Activated T-cell treated with anti-CD3 and anti-CD28 coated beads, Interleukin-2, amount 50 U/mL, for 1 hour (primary cell): Measurements from ENCODE around the gene CFAP20DC.
"Not testable (repeated sequence)": the region's sequence is repeated elsewhere in the genome, so short reads cannot be mapped to it uniquely, and the experiment has no call there.

Experiments used
- DNase-seq: peaks from one replicate; pipeline ENCODE4 v3.0.0-alpha.2; 2020

Gene CFAP20DC

DNA sequence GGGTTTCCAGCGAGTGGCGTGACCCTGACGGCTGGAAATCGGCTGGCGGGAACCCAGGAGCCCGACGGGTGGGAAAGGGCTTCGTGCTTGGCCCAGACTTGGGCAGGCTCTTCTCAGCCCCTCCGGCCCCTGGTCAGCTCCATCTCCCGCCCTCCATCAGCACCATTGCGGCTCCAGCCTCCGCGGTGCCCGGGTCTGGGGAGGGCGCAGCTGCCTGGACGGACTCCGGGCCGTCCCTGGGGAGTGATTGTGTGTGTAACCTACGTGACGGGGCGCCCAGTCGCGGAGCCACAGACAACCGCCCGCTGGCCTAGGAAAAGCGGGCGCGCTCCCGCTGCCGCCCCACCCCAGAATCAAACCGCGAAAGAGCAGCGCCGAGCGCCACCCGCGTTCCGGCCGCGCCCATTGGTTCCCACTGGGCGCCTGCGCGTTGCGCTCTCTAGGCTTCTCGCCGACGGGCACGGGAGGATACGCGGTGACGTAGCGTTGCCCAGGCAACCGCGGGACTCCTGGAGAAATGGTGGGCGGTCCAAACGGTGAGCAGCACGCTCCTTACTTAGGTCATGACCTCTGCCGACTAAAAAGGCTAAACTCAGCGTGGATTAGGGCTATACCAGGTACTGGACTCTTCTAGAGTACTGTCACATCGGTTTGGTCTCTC lies at the start of gene CFAP20DC:
Gene CFAP20DC (minus strand): TSS at position 355 of the 661 bp plus-strand sequence. CDS start 394 bp downstream, outside the sequence.
- DNase-seq: peak; percentile 84

DNA sequence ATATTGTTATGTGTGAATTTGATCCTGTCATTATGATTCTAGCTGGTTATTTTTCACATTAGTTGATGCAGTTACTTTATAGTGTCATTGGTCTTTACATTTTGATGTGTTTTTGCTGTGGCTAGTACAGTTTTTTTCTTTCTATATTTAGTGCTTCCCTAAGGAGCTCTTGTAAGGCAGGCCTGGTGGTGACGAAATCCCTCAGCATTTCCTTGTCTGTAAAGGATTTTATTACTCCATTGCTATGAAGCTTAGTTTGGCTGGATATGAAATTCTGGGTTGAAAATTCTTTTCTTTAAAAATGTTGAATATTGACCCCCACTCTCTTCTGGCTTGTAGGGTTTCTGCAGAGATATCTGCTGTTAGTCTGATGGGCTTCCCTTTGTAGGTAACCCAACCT lies 48.7 kb upstream of the CFAP20DC start:
- not testable (repeated sequence) for DNase-seq

DNA sequence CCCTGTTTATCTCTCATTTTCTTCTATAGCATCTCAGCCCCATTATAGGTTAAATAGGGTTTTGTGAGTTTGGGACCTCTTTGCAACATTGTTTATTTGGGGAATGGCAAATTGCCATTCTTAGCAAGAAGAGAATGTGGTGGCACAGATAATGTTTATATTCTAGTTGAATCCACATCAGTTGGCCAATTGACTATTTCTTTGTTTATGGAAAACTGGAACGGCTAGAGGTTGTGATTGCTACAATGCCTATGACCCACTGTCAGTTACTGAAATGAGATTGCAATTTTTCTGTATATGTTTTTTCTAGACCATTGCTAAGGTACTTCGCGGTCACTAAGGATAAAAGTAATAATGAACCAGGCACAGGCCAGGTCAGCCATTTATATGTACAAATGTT lies 44.6 kb upstream of the CFAP20DC start:
- DNase-seq: no peak

DNA sequence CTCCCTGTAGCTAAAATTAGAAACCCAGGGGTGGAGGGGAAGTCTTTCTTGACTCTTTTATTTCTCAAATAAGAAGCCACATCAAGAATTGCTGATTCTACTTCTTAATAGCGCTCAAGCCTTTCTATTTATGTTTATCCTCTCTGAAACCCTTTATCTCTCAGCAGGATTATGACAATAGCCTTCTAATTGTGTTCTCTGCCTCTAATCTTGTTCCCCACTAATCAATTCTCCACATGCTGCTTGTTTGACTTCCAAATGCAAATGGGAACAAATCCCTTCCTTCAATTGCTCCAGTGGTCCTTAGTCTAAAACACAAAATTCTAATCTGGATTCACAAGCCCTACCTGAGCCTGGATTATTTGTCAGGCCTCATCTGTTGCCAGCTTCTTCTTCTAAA lies 43.7 kb upstream of the CFAP20DC start:
- no peak for DNase-seq

DNA sequence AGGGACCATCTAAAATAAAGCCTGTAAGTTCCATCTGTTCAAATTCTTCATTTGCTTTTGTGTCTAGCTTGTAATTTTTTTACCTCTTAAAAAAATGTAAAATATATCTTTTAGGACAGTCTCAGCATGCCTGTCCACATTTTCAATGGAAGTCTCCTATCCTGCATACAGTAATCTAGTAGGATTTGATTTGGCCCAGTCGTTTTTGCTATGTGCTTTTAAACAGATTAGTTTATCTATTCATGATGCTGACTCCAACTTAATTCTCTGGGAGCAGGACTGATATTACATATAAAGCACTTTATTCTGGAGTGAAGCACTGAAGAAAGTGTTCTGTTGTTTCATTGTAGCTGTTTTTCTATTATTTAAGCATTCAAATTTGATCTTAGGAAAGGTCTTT lies 38.9 kb upstream of the CFAP20DC start:
- DNase-seq: no peak

DNA sequence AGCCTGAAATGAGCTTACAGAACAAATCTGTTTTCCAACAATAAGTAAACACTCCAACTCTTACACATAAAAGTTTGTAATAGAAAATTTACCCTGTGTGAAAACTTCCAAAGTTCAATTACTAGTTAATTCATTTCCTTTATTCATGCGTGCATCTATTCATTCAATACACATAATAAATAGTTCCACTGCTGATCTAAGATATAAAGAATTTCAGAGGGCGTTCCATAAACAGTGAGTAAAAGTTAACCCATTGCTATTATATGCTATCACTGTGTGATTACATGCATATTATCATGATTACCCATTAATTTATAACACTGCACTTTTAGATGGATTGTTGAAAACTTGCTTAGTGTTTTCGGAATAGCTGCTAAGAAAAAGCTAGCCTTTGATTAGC lies 36.2 kb upstream of the CFAP20DC start:
- no peak for DNase-seq

DNA sequence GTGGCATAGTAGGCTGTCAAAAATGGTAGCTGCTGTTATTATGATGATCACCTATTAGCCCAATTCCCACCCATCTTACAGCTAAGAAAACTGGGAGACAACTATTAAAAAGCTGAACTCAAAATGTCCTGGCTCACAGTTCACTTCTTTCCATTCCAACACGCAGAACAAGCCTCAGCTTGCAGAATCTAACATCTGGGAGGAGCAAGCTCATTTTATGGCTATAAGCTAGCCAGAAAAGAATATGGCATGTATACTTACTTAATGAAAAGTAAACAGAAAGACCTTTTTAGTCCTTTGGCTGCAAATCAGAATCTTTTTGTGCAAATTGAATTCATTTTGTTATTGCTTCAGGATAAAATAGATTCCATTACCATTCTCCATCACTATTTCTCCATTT lies 34.8 kb upstream of the CFAP20DC start:
- no peak for DNase-seq

DNA sequence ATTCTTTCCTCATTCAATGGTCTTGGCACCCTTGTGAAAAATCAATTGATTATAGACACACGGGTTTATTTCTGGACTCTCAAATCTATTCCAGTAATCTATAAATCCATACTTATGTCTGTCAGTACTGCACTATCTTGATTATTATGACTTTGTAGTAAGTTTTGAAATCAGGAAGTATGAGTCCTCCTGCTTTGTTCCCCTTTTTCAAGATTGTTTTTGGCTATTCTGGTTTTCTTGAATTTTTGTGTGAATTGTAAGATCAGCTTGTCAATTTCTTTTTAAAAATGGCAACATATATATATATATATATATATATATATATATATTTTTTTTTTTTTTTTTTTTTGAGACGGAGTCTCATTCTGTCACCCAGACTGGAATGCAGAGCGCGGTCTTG lies 32.3 kb upstream of the CFAP20DC start:
- DNase-seq: no peak

DNA sequence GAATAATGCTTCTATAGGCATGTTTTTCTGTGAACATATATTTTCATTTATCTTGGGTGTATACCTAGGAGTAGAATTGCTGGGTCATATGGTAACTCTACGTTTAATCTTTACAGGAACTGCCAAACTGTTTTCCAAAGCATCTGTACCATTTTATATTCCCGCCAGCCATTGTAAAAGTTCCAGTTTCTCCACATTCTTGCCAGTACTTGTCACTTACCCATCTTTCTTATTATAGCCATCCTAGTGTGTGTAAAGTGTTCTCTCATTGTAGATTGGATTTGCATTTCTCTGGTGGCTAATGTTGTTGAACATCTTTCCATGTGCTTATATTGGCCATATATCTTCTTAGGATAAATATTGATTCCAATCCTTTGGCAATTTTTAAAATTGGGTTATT lies 31.2 kb upstream of the CFAP20DC start:
- DNase-seq: no peak

DNA sequence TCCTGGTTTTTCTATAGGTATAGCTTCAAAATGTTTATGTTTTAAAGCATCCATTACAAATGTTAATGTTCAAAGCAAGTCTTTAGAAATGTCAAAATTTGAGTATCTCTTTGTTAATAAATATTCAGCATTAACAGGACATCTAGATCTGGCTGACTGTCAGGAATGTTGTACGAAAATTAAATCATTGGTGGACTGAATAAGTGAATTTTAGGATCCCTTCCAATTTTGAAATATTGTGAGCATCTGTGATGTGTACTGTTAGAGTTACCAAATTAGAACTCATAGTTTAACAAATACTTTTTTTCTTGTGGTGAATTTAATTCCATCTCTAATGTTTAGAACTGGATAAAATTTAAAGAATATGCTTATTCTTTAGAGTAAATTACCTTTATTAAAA lies 30.1 kb upstream of the CFAP20DC start:
- DNase-seq: no peak

DNA sequence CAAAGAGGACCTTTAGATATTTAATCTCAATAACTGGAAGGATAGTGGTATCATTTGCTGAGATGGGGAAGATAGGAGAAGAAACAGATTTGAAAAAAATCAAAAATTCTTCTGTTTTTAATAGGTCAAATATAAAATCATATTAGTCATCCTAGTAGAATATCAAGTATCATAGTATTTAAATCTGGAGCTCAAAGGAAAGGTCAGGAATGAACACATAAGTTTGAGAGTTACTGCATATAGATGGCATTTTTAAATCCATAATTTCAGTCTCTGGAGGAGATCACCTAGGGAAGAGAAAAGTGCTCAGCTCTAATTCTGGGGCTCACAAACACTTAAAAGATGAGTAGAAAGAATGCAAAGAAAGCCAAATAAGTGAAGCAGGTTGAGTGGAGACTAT lies 24.9 kb upstream of the CFAP20DC start:
- no peak for DNase-seq

DNA sequence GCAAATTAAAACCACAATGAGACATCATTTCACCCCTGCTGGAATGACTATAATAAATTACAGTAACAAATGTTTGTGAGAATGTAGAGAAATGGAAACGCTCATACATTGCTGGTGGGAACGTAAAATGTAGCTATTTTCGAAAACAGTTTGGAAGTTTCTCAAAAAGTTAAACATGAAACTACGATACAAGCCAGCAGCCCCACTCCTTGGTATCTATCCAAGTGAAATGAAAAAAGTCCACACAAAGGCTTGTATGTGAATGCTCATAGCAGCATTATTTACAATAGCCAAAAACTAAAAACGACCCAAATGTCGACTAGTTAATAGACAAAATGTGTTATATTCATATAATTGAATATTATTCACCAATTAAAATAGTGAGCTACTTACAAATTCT lies 22.9 kb upstream of the CFAP20DC start:
- DNase-seq: no peak

DNA sequence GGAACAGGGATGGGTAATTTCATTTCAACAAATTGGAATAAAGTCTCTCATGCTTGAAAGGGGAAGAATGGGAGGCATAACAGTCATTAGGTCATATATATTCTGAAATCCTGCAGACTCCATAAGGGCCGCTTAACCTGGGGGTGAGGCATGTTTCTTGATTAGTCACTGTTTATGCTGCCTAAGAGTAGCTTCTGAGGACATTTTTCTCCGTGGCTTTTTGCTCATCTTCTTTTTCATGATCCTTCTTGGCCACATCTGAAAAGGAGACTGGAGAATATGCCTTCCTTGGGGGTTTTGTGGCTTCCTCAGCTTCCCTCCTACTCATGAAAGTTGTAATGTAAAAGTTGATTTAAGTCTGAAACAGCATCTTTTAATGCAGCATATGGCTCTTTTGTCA lies 20.0 kb upstream of the CFAP20DC start:
- DNase-seq: no peak

DNA sequence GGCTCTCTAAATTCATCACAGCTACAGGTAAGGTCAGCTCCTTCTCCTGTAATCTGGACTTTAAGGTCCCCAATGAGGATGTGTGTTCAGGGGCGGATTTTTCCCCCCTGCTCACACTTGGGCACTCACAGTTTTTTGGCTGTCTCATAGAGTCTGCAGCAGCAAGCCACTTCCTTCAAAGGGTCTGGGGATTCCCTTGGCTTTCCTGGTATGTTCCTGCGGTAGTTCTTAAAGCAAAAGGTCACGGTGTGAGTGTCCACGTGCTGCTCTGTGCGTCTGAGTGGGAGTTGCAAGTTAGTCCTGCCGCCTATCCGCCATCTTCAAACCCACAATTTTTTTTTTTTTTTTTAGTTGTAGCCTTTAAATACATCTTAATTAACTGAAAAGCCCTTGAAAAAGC lies 15.4 kb upstream of the CFAP20DC start:
- DNase-seq: no peak

DNA sequence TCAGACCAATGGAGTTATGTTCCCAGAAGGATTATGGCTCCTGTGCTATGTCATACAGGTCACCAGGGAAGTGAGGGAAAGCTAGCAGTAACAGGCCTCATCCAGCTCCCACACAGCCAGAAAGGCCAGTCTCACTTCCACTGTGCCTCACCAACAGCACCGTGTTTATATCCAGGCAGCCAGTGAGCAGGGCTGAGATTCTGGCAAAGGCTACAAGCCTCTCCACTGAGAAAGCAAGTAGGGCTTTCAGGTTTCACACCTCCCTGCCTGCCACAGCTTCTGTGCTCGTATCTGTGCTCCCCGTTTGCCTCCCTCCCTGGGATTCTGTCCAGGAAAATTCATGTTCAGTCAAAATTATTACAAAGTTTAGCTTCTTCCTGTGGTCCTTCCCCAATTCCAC lies 14.9 kb upstream of the CFAP20DC start:
- no peak for DNase-seq

DNA sequence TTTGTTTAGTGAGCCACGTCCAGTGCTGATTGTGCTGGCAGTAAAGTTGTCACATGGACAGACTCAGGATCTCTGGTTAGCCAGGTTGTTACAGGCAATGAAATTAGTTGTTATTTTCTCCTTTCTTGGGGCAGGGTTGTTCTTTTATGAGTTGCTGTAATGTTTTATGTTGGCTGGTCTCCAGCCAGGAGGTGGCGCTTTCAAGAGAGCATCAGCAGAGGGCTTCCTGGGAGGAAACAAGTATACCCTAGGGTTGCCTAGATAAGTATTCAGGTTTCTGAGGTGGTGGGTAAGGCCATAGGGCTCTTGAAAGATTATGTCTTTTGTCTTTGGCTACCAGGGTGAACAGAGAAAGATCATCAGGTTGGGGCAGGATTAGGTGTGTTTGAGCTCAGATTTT lies 14.5 kb upstream of the CFAP20DC start:
- DNase-seq: no peak

DNA sequence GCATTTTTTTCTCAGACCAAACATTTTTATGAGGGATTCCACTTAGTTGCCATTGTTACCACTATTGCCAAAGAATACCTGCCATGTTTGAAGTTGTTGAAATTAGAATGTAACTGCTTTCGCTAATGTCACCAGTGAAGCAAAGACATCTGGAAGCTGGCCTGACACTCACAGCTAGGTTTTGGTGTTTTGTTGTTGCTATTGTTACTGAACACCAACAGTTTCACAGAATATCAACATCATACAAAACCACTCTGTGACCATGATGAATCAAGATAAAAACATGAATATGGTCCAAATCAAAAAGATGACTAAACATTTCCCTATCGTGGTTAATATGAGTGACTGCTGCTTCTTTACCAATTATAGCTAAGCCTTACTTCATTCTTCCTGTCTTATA lies 6.9 kb upstream of the CFAP20DC start:
- DNase-seq: no peak

DNA sequence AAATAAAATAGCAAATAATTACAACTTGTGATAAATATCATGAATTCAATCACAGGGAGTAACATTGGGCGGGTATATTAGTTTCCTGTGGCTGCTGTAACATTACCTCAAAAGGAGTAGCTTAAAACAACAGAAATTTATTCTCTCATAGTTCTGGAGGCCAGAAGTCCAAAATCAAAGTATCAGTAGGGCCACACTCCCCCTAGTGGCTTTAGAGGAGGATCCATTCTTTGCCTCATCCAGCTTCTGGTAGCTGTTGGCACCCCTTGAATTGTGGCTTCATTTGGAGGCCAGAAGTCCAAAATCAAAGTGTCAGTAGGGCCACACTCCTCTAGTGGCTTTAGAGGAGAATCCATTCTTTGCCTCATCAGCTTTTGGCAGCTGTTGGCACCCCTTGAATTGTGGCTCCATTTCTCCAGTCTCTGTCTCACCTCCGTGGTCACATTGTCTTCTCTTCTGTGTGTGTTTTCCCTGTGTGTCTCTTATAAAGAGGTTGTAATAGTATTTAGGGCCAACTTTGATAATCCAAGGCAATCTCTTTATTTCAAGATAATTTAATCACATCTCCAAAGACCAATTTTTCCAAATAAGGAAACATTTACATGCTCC lies 3.1 kb upstream of the CFAP20DC start:
- no peak for DNase-seq

DNA sequence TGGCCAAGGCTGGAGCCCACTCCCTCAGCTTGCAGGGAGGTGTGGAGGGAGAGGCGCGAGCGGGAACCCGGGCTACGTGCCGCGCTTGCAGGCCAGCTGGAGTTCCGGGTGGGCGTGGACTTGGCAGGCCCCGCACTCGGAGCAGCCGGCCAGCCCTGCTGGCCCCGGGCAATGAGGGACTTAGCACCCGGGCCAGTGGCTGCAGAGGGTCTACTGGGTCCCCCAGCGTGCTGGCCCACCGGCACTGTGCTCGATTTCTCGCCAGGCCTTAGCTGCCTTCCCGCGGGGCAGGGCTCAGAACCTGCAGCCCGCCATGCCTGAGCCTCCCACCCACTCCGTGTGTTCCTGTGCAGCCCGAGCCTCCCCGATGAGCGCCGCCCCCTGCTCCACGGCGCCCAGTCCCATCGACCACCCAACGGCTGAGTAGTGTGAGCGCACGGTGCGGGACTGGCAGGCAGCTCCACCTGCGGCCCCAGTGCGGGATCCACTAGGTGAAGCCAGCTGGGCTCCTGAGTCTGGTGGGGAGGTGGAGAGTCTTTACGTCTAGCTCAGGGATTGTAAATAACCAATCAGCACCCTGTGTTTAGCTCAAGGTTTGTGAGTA lies 1.1 kb upstream of the CFAP20DC start:
- not testable (repeated sequence) for DNase-seq

DNA sequence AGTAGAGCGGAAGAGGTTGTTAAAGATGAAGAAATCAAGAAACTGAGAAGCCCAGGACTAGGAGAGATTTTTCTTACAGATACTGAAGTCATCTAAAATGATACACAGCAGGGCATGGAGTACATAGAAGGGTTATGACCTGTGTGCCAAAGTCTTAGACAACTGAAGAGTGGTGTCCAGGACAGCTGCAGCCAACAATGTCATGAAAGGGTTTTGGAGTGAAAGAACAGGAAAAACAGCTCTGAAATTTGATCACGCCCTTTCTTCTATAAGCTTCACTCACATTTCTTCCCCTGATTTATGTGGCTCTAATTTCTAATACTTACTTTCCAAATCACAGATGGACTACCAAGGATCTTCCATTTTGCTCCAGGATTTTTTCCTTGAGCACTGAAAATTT lies 3.0 kb downstream of the CFAP20DC start:
- DNase-seq: no peak

DNA sequence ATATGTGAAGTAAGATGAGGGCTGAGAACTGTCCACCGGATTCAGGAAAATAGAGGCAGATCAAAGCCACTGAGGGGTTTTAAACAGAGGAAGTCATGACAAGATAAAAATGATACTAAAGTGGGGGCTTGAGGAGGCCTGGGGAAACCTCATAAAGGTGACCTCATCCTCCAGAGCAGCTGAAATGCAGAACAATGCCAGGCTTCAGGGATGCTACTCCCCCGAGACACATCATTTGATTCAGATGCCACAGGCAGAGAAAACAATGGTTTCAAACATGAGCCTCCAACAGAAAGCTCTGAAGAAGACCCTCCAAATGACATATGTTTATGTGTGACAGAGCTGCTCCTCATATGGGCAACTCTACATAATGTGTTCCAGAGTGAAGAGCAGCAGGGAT lies 6.4 kb downstream of the CFAP20DC start:
- no peak for DNase-seq

DNA sequence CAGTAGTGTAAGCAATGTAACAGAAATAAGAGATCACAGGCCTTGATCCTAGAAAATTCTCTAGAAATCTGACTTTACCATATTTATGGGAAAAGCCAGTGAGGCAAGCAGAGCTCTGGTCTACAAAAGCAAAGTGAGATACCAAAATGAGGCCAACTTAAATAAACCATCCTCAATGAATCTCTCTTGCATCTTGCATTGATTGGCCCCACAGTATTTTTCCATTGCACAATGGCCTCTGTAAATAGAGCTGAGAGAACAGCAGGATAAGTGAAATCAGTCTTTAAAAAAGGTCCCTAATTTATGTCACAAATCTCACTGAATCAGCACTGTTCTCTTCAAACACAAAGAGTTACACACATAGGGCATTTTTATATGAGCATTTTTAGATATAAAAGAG lies 8.9 kb downstream of the CFAP20DC start:
- DNase-seq: no peak

DNA sequence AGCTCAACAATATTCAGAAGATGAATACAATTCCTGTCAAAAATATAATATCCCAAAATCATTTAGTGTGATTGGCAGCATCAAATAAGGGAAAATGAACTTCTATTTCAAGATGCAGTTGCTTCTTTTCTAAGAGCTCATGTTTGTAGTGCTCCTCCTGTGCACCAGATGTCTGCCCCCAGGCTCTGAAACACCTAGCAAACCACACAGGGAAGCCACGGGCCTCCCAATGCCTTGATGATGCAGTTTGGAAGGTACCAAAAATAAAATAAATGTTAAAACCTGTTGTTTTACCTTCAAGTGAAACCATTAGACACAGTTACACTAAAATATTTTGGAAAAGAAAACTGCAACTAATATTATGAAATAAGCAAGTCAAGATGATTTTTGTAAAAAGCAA lies 22.2 kb downstream of the CFAP20DC start:
- DNase-seq: no peak

DNA sequence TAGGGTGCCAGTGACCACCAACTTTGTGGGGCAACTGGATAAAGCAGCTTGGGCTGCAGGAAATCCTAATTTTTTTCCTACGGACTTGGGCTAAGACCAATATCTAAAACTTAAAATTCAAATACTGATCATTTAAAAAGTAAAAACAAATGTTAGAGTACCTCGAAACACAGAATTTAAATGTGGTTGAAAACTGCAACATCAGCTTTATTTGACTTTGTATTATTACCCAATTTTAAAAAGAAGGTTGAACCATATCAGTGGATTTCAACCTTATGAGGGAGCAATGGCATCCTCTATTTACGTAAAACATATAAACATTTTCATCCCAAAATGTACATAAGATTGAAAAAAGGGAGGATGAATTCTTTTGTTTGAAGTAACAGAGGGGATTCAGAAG lies 26.2 kb downstream of the CFAP20DC start:
- no peak for DNase-seq

DNA sequence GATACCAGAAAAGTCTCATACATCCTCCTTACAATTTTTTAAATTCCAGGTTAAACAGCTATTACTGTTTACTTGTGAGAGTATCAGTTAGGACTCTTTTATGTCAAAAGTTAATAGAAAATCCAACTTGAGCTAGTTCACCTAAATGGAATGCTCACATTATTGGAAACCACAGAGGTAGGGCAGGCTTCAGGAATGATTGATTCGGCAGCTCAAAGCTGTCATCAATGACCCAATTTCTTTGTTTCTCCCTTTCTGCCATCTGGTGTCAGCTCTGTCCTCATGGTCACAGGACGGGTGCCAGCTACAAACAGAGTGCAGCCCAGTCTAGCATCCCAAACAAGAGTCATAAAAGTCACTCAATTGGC lies 32.2 kb downstream of the CFAP20DC start:
- DNase-seq: no peak
